Measurements from ENCODE around the gene KIF13A.

GRCh38 chr6:17798477-17799154 is 188.8 kb downstream of the KIF13A start:
- TF ChIP-seq CTCF (IDR thresholded peaks at IDR 0.05) (no peak), ZFX (IDR thresholded peaks at IDR 0.05; ENCODE audit: borderline replicate concordance) (no peak)

Measured in 22Rv1 (cell line).